Fibroblast of pulmonary artery (primary cell): ENCODE data around the gene KCNK6.

Experiments
- DNase-seq: peaks from one replicate; pipeline ENCODE4 v3.0.0-alpha.2; 2010; ENCODE audit warnings: low read depth
- H3K4me3 ChIP-seq: replicated peaks from 2 replicates; pipeline ENCODE4 v1.5.1; 2011; ENCODE audit warnings: low read depth, mild to moderate bottlenecking, control low read depth, low read length, moderate library complexity
- CTCF ChIP-seq: IDR thresholded peaks from 2 replicates; pipeline ENCODE4 v1.5.1; 2011; ENCODE audit warnings: mild to moderate bottlenecking, control low read depth, low read length, inconsistent platforms; ENCODE audit errors: missing control alignments

The KCNK6 gene

GRCh38 chr19:38285567-38285966 is 34.1 kb upstream of the KCNK6 start:
- DNase-seq, result no peak
- TF ChIP-seq CTCF, result no peak
- H3K4me3 ChIP-seq, result no peak overlapping the region

GRCh38 chr19:38287604-38288003 is 32.0 kb upstream of the KCNK6 start:
- no peak for DNase-seq
- no peak for TF ChIP-seq CTCF
- no peak overlapping the region for H3K4me3 ChIP-seq

GRCh38 chr19:38288123-38288855 is 31.4 kb upstream of the KCNK6 start:
- H3K4me3 ChIP-seq, result no peak overlapping the region
- no peak for TF ChIP-seq CTCF
- no peak for DNase-seq

- DNase-seq, result no peak
- no peak for TF ChIP-seq CTCF
- no peak overlapping the region for H3K4me3 ChIP-seq
Observed at GRCh38 chr19:38289955-38290354, 29.7 kb upstream of the KCNK6 start.

- TF ChIP-seq CTCF, result no peak
- H3K4me3 ChIP-seq, result no peak overlapping the region
- DNase-seq, result peak; percentile 76
Observed at GRCh38 chr19:38290631-38291147, 29.0 kb upstream of the KCNK6 start.

GRCh38 chr19:38291855-38292254 is 27.8 kb upstream of the KCNK6 start:
- H3K4me3 ChIP-seq, result no peak overlapping the region
- no peak for TF ChIP-seq CTCF
- no peak for DNase-seq

GRCh38 chr19:38293281-38293680 is 26.4 kb upstream of the KCNK6 start:
- no peak for TF ChIP-seq CTCF
- no peak for DNase-seq
- H3K4me3 ChIP-seq, result no peak overlapping the region
